Rectal smooth muscle tissue (tissue), 1 donor: ENCODE data around the gene SSR1.

ENCODE experiments used
- H3K27ac ChIP-seq: one replicate; pipeline ENCODE4 v1.7.0; 2013; ENCODE audit warnings: low read depth, low read length, inconsistent platforms
- H3K27me3 ChIP-seq: one replicate; pipeline ENCODE4 v1.7.0; 2013; ENCODE audit warnings: low read length; ENCODE audit not compliant: control insufficient read depth, insufficient read depth
- H3K36me3 ChIP-seq: one replicate; pipeline ENCODE4 v1.7.0; 2013; ENCODE audit warnings: low read length; ENCODE audit not compliant: control insufficient read depth, insufficient read depth
- H3K4me1 ChIP-seq: one replicate; pipeline ENCODE4 v1.7.0; 2013; ENCODE audit warnings: low read length; ENCODE audit not compliant: control insufficient read depth, insufficient read depth
- H3K4me3 ChIP-seq: one replicate; pipeline ENCODE4 v1.7.0; 2013; ENCODE audit warnings: low read length
- H3K9ac ChIP-seq: one replicate; pipeline ENCODE4 v1.7.0; 2013; ENCODE audit warnings: low read length

Gene SSR1

GRCh38 chr6:7260291-7261031 is 52.5 kb downstream of the SSR1 start:
- Histone ChIP-seq H3K27me3 (no peaks in the 10 kb centered on the region), H3K36me3 (no peaks in the 10 kb centered on the region), H3K27ac (peak overlapping the region; percentile 75), H3K4me1 (peaks cover 5% of the 10 kb centered on the region), H3K4me3 (peak overlapping the region; percentile 96), H3K9ac (no peak overlapping the region)

- Histone ChIP-seq H3K9ac (no peak overlapping the region), H3K4me3 (no peak overlapping the region), H3K27ac (no peak overlapping the region), H3K4me1 (peaks cover 5% of the 10 kb centered on the region), H3K36me3 (no peaks in the 10 kb centered on the region), H3K27me3 (no peaks in the 10 kb centered on the region)
Measured at GRCh38 chr6:7258231-7258763, 54.7 kb downstream of the SSR1 start.

- Histone ChIP-seq H3K27ac (no peak overlapping the region), H3K4me1 (peaks cover 5% of the 10 kb centered on the region), H3K9ac (no peak overlapping the region), H3K36me3 (no peaks in the 10 kb centered on the region), H3K4me3 (no peak overlapping the region), H3K27me3 (no peaks in the 10 kb centered on the region)
Measured at GRCh38 chr6:7257521-7258230, 55.3 kb downstream of the SSR1 start.

GRCh38 chr6:7256785-7257184 is 56.2 kb downstream of the SSR1 start:
- Histone ChIP-seq H3K27me3 (no peaks in the 10 kb centered on the region), H3K4me3 (no peak overlapping the region), H3K9ac (no peak overlapping the region), H3K36me3 (no peaks in the 10 kb centered on the region), H3K4me1 (peaks cover 5% of the 10 kb centered on the region), H3K27ac (no peak overlapping the region)

GRCh38 chr6:7255918-7256317 is 57.1 kb downstream of the SSR1 start:
- no peaks in the 10 kb centered on the region for H3K27me3 ChIP-seq
- peaks cover 4% of the 10 kb centered on the region for H3K4me1 ChIP-seq
- H3K9ac ChIP-seq = no peak overlapping the region
- H3K36me3 ChIP-seq = no peaks in the 10 kb centered on the region
- H3K27ac ChIP-seq = no peak overlapping the region
- H3K4me3 ChIP-seq = no peak overlapping the region

- Histone ChIP-seq H3K36me3 (peaks cover 4% of the 10 kb centered on the region), H3K27ac (peak overlapping the region; percentile 25), H3K4me1 (no peaks in the 10 kb centered on the region), H3K9ac (no peak overlapping the region), H3K27me3 (no peaks in the 10 kb centered on the region), H3K4me3 (no peak overlapping the region)
Measured at GRCh38 chr6:7254980-7255835, 57.8 kb downstream of the SSR1 start.

- no peaks in the 10 kb centered on the region for H3K4me1 ChIP-seq
- H3K27me3 ChIP-seq = no peaks in the 10 kb centered on the region
- no peak overlapping the region for H3K27ac ChIP-seq
- H3K9ac ChIP-seq = no peak overlapping the region
- no peak overlapping the region for H3K4me3 ChIP-seq
- H3K36me3 ChIP-seq = peaks cover 24% of the 10 kb centered on the region
Measured at GRCh38 chr6:7252390-7252789, 60.6 kb downstream of the SSR1 start.

GRCh38 chr6:7251646-7252260 is 61.2 kb downstream of the SSR1 start:
- H3K27ac ChIP-seq = no peak overlapping the region
- H3K27me3 ChIP-seq = no peaks in the 10 kb centered on the region
- H3K4me1 ChIP-seq = no peaks in the 10 kb centered on the region
- peaks cover 25% of the 10 kb centered on the region for H3K36me3 ChIP-seq
- H3K9ac ChIP-seq = no peak overlapping the region
- no peak overlapping the region for H3K4me3 ChIP-seq

- Histone ChIP-seq H3K27me3 (no peaks in the 10 kb centered on the region), H3K4me3 (no peak overlapping the region), H3K9ac (no peak overlapping the region), H3K4me1 (no peaks in the 10 kb centered on the region), H3K27ac (no peak overlapping the region), H3K36me3 (peaks cover 29% of the 10 kb centered on the region)
Measured at GRCh38 chr6:7250812-7251211, 62.2 kb downstream of the SSR1 start.

- Histone ChIP-seq H3K27ac (no peak overlapping the region), H3K9ac (no peak overlapping the region), H3K4me1 (no peaks in the 10 kb centered on the region), H3K36me3 (peaks cover 29% of the 10 kb centered on the region), H3K27me3 (no peaks in the 10 kb centered on the region), H3K4me3 (no peak overlapping the region)
Measured at GRCh38 chr6:7249946-7250643, 62.9 kb downstream of the SSR1 start.

GRCh38 chr6:7249391-7249790 is 63.6 kb downstream of the SSR1 start:
- Histone ChIP-seq H3K36me3 (peaks cover 32% of the 10 kb centered on the region), H3K27me3 (no peaks in the 10 kb centered on the region), H3K9ac (no peak overlapping the region), H3K4me1 (no peaks in the 10 kb centered on the region), H3K4me3 (no peak overlapping the region), H3K27ac (no peak overlapping the region)
